B cell (primary cell): ENCODE results near the gene ARHGAP42. TPM values are rescaled to one million over a fixed set of nuclear protein-coding genes. Genes with fewer than 3 reads are reported as not detected.

Experiments
- ATAC-seq: fragments of 200-7000 bp; cut with Tn5 transposase; one replicate; pipeline ENCODE4 v1.10.0; 2021; ENCODE audit warnings: low read depth, mild to moderate bottlenecking, moderate number of reproducible peaks, moderate library complexity
- CTCF ChIA-PET: fragments of 350-600 bp; sonication (Branson Sonifier 250); formaldehyde crosslinking; loops from one replicate; lab custom pipeline; 2021; ENCODE audit warnings: antibody characterized with exemption, inconsistent platforms; lab: Charles Lee
- POLR2A ChIA-PET: fragments of 350-600 bp; sonication (Branson Sonifier 250); formaldehyde crosslinking; loops from one replicate; lab custom pipeline; 2021; ENCODE audit warnings: antibody characterized with exemption; lab: Charles Lee
- DNase-seq: peaks from one replicate; pipeline ENCODE4 v3.0.0; 2013
- H2AFZ ChIP-seq: 2 replicates; pipeline ENCODE4 v1.6.1; 2012; ENCODE audit warnings: mild to moderate bottlenecking, low read depth, low read length; ENCODE audit not compliant: insufficient read depth, poor library complexity, severe bottlenecking
- H3K27ac ChIP-seq, 2 donors: 1 replicate in 1 of 2; 2 replicates in 1 of 2; pipeline ENCODE4 v1.5.1; 2012 to 2013; ENCODE audit warnings: low read length in 2 of 2, mild to moderate bottlenecking in 2 of 2, moderate library complexity in 1 of 2
- H3K27me3 ChIP-seq, 4 experiments: fragments of 200-600 bp in 1 of 4; sonication (generic) in 1 of 4; replicated peaks in 1 of 4; 1 replicate in 2 of 4; 2 replicates in 2 of 4; pipeline versions ENCODE4 v1.6.1 to v1.7.0; 2013 to 2016; ENCODE audit warnings: low read length in 3 of 4, mild to moderate bottlenecking in 2 of 4, mixed read lengths in 1 of 4, moderate library complexity in 1 of 4; ENCODE audit not compliant: insufficient read depth in 4 of 4, control insufficient read depth in 3 of 4; ENCODE audit errors: control extremely low read depth in 1 of 4
- H3K36me3 ChIP-seq, 2 experiments: replicated peaks in 1 of 2; 1 replicate in 1 of 2; 2 replicates in 1 of 2; pipeline versions ENCODE4 v1.6.1 to v1.7.1; 2013; ENCODE audit warnings: low read length in 1 of 2; ENCODE audit not compliant: insufficient read depth in 2 of 2, control insufficient read depth in 1 of 2; ENCODE audit errors: control extremely low read depth in 1 of 2, extremely low read depth in 1 of 2
- H3K4me1 ChIP-seq, 2 donors: fragments of 200-600 bp in 1 of 2; sonication (generic) in 1 of 2; 1 replicate in 1 of 2; 2 replicates in 1 of 2; pipeline versions ENCODE4 v1.5.1 to v1.6.1; 2013 to 2017; ENCODE audit warnings: low read length in 2 of 2; ENCODE audit not compliant: control insufficient read depth in 2 of 2, insufficient read depth in 2 of 2
- H3K4me2 ChIP-seq: replicated peaks from 2 replicates; pipeline ENCODE3; 2012; ENCODE audit warnings: mild to moderate bottlenecking, low read depth, low read length; ENCODE audit not compliant: poor library complexity, severe bottlenecking
- H3K4me3 ChIP-seq, 5 experiments: fragments of 200-600 bp in 1 of 5; sonication (generic) in 1 of 5; 1 replicate in 3 of 5; 2 replicates in 2 of 5; pipeline versions ENCODE4 v1.5.1 to v1.7.0; 2011 to 2016; ENCODE audit warnings: low read length in 4 of 5, mild to moderate bottlenecking in 4 of 5, low read depth in 2 of 5, control low read depth in 1 of 5, moderate library complexity in 1 of 5; ENCODE audit not compliant: insufficient read depth in 1 of 5; ENCODE audit errors: control extremely low read depth in 1 of 5, extremely low read depth in 1 of 5
- H3K79me2 ChIP-seq: fragments of 200-600 bp; sonication (generic); one replicate; pipeline ENCODE4 v1.6.0; 2016; ENCODE audit warnings: low read length; ENCODE audit not compliant: control insufficient read depth, insufficient read depth
- H3K9ac ChIP-seq: fragments of 200-600 bp; sonication (generic); 2 replicates; pipeline ENCODE4 v1.6.1; 2017; ENCODE audit warnings: mild to moderate bottlenecking, low read length, moderate library complexity
- H3K9me3 ChIP-seq, 3 donors: one replicate each; pipeline versions ENCODE4 v1.6.1 to v1.7.1; 2013; ENCODE audit warnings: low read length in 2 of 3; ENCODE audit not compliant: control insufficient read depth in 2 of 3, insufficient read depth in 1 of 3; ENCODE audit errors: control extremely low read depth in 1 of 3
- H4K20me1 ChIP-seq: 2 replicates; pipeline ENCODE4 v1.6.0; 2012; ENCODE audit warnings: mild to moderate bottlenecking, low read length; ENCODE audit not compliant: insufficient read depth, control insufficient read depth, poor library complexity, severe bottlenecking
- H3K27ac Mint-ChIP-seq: one replicate; pipeline ENCODE4 v1.8.0; 2021; ENCODE audit warnings: mixed read lengths
- H3K27me3 Mint-ChIP-seq: one replicate; pipeline ENCODE4 v1.8.0; 2021; ENCODE audit warnings: mixed read lengths
- H3K4me1 Mint-ChIP-seq: one replicate; pipeline ENCODE4 v1.8.0; 2021; ENCODE audit warnings: mixed read lengths
- H3K4me3 Mint-ChIP-seq: one replicate; pipeline ENCODE4 v1.8.0; 2021; ENCODE audit warnings: mixed read lengths
- H3K9me3 Mint-ChIP-seq: one replicate; pipeline ENCODE4 v1.8.0; 2022; ENCODE audit warnings: mixed read lengths; ENCODE audit not compliant: insufficient read depth
- EZH2 ChIP-seq: IDR thresholded peaks from 2 replicates; pipeline ENCODE4 v1.6.1; 2012; ENCODE audit warnings: borderline replicate concordance, low read depth, mild to moderate bottlenecking, moderate library complexity, low read length; ENCODE audit not compliant: insufficient read depth, poor library complexity, severe bottlenecking
- WGBS: methylation state at CpG from one replicate; pipeline ENCODE4 v1.1.5; 2013; ENCODE audit warnings: missing lambda C conversion rate; ENCODE audit not compliant: insufficient coverage; 5-methylcytosine and 5-hydroxymethylcytosine counted together
- intact Hi-C: fragments of 100-400 bp; cut with micrococcal nuclease; formaldehyde crosslinking; loops from one replicate; pipeline ENCODE4 v1.10.0; 2022
- polyA plus RNA-seq: library from polyadenylated mRNA; depleted of rRNA; stranded (reverse); fragments of >200 nt; gene quantifications from 2 replicates; pipeline ENCODE4 v1.2.3, GENCODE V29; 2012
- total RNA-seq, 2 donors: library from RNA; stranded (reverse); fragments of 120-200 nt in 1 of 2; gene quantifications; 1 replicate in 1 of 2; 2 replicates in 1 of 2; pipeline versions ENCODE4 v1.2.3 to v1.2.4, GENCODE V29; 2013 to 2022
- TF ChIP-seq, protein P1 (sequence below): fragments of 200-600 bp; IDR thresholded peaks from one replicate; pipeline ENCODE4 v1.8.0; 2022; ENCODE audit warnings: antibody characterized with exemption, mild to moderate bottlenecking

ARHGAP42 gene
- total and polyA plus RNA-seq, 2 donors (not counting 1 experiment from before 2014, with no cell fraction given): 3.8 to 4.9 TPM

DNA sequence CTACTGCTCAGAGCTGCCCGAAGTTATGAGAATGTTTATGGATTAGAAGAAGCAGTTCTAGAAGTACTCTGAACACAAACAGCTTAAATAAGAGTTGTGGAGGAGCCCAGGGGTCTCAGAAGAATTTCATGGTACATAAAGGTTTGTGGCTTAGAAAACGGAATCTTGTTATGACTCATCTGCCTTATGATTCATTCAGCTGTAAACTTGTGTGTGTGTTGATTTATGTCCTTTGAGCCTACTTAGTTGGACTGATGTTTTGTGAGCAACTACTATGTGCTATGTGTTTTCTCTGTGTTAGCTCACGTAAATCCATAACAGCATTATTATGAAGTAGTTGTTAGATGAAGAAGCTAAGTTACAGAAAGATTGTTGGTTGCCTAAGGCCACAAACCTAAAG lies 238.8 kb downstream of the ARHGAP42 start:
- Histone ChIP-seq H3K9ac (no peak overlapping the region), H3K4me3 (no peak overlapping the region), H4K20me1 (no peaks in the 10 kb centered on the region), H3K4me1 (no peaks in the 10 kb centered on the region), H3K27ac (no peak overlapping the region), H2AFZ (no peak overlapping the region), H3K9me3 (no peaks in the 10 kb centered on the region), H3K27me3 (no peaks in the 10 kb centered on the region), H3K79me2 (no peaks in the 10 kb centered on the region), H3K36me3 (peaks cover 0 to 2% of the 10 kb centered on the region in 2 experiments), H3K4me2 (no peak overlapping the region)
- no peak overlapping the region for H3K4me3 Mint-ChIP-seq
- CTCF ChIA-PET: interaction anchor here (1.3 to 3.3 kb wide), 5 partner anchors 59 to 355 kb away, joined by 3 to 35 read pairs (median 4); no protein-coding TSS in a partner anchor
- H3K27ac Mint-ChIP-seq: no peak overlapping the region
- POLR2A ChIA-PET: no interaction called here
- ATAC-seq: no peak
- TF ChIP-seq, protein P1, sequence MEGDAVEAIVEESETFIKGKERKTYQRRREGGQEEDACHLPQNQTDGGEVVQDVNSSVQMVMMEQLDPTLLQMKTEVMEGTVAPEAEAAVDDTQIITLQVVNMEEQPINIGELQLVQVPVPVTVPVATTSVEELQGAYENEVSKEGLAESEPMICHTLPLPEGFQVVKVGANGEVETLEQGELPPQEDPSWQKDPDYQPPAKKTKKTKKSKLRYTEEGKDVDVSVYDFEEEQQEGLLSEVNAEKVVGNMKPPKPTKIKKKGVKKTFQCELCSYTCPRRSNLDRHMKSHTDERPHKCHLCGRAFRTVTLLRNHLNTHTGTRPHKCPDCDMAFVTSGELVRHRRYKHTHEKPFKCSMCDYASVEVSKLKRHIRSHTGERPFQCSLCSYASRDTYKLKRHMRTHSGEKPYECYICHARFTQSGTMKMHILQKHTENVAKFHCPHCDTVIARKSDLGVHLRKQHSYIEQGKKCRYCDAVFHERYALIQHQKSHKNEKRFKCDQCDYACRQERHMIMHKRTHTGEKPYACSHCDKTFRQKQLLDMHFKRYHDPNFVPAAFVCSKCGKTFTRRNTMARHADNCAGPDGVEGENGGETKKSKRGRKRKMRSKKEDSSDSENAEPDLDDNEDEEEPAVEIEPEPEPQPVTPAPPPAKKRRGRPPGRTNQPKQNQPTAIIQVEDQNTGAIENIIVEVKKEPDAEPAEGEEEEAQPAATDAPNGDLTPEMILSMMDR: no peak
- TF ChIP-seq EZH2: no peak
- peaks cover 9% of the 10 kb centered on the region for H3K4me1 Mint-ChIP-seq
- H3K27me3 Mint-ChIP-seq: no peaks in the 10 kb centered on the region
- DNase-seq: no peak
- no peaks in the 10 kb centered on the region for H3K9me3 Mint-ChIP-seq
- intact Hi-C loops: no loop called here
- 100% methylated on average over 1 of the region's 3 CpGs for WGBS

DNA sequence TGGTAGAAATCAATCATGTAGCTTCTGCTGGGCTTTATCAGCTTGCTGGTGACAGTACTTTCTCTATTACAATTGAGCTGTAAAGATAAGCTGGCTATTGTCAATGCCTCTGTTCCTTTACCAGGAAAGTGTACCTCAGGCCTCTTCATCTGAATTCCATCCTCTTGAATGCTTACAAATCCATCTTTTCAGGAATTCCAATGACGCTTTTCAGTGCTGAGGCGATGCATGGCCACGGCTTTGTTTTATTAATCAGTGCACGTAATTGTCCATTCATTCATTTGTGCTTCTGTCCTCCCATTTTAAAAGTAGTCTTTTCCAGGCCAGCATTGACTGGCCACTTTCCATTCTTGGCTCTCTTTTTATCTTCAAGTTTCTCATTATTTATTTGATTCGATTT lies 240.5 kb downstream of the ARHGAP42 start:
- CTCF ChIA-PET: interaction anchor here (1.0 to 3.3 kb wide), 7 partner anchors 12 to 1846 kb away, joined by 3 to 35 read pairs (median 3); no protein-coding TSS in a partner anchor
- TF ChIP-seq, protein P1: no peak
- no peak for TF ChIP-seq EZH2
- H3K9me3 ChIP-seq: no peaks in the 10 kb centered on the region

More for the DNA sequence above, 240.5 kb downstream of the ARHGAP42 start:
- Histone ChIP-seq H2AFZ (no peak overlapping the region), H4K20me1 (no peaks in the 10 kb centered on the region), H3K36me3 (peaks cover 0 to 2% of the 10 kb centered on the region in 2 experiments), H3K4me1 (peaks cover 2 to 6% of the 10 kb centered on the region in 2 donors), H3K27me3 (no peaks in the 10 kb centered on the region), H3K4me3 (no peak overlapping the region), H3K79me2 (no peaks in the 10 kb centered on the region), H3K4me2 (no peak overlapping the region), H3K9ac (no peak overlapping the region), H3K27ac (no peak overlapping the region)
- Mint-ChIP-seq H3K4me1 (peaks cover 15% of the 10 kb centered on the region), H3K4me3 (no peak overlapping the region), H3K9me3 (no peaks in the 10 kb centered on the region), H3K27ac (no peak overlapping the region), H3K27me3 (no peaks in the 10 kb centered on the region)
- DNase-seq (no peak), ATAC-seq (no peak)
- POLR2A ChIA-PET: no interaction called here
- 100% methylated on average over 4 of the region's 5 CpGs for WGBS
- intact Hi-C loops: no loop called here
